Stimulated activated CD8-positive, alpha-beta memory T cell treated with anti-CD3 and anti-CD28 coated beads, Interleukin-4, amount 100 ng/mL, for 1 hour (primary cell): ENCODE measurements around the gene LIPI.
"Not testable (repeated sequence)": the region's sequence is repeated elsewhere in the genome, so short reads cannot be mapped to it uniquely, and the experiment has no call there.

Experiments used
- DNase-seq, 2 donors: peaks; one replicate each; pipeline ENCODE4 v3.0.0-alpha.2; 2020; ENCODE audit warnings: low read depth in 2 of 2, low spot score in 1 of 2

Gene LIPI

DNA sequence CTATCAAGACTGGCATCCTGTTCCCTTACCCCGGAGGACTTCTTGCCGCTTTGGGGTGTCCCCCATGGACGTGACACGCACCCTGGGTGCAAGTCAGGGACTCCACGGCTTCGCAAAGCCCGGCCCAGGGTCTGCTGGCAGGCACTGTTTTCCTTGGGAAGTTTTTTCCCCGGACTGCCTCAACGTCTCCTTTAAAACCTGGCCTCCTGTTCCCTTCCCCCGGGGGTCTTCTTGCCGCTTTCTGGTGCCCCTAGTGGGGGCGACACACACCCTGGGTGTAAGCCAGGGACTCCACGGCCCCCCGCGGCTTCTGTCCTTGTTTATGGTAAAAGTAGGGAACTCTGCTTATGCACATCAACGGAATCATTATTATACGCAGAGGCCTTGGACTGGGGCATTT lies 136.6 kb downstream of the LIPI start:
- DNase-seq, result no peak

DNA sequence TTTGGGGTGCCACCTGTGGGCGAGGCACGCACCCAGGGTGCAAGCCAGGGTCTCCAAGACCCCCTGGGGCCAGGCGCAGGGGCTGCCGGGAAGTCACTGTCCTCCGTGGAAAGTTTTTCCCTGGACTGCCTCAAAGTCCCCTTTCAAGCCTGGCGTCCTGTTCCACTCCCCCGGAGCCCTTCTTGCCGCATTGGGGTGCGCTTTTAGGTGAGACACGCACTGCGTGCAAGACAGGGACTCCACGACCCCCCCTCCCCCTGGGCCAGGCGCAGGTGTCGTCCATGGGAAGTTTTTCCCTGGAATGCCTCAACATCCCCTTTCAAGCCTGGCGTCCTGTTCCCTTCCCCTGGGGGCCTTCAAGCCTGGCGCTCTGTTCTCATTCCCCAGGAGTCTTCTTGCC lies 137.1 kb downstream of the LIPI start:
- DNase-seq, result no peak

DNA sequence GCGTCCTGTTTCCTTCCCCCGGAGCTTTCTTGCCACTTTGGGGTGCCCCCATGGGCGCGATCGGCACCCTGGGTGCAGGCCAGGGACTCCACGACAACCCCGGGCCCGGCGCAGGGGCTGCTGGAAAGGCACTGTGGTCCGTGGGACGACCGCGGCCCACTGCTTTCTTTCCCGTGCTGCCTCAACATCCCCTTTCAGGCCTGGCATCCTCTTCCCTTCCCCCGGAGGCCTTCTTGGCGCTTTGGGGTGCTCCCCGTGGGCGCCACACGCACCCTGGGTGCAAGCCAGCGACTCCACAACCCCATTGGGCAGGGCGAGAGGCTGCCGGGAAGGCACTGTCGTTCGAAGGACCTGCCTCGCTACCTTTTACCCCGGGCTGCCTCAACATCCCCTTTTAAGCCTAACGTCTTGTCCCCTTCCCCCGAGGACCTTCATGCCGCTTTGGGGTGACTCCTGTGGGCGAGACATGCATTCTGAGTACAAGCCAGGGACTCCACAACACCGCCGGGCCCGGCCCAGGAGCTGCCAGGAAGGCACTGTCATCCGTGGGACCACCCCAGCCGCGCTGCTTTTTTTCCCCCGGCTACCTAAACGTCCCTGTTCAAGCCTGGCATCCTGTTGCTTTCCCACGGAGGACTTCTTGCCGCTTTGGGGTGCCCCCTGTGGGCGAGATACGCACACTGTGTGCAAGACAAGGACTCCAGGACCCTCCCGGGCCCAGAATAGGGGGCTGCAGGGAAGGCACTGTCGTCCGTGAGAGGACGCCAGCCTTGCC lies 137.8 kb downstream of the LIPI start:
- DNase-seq, result no peak

DNA sequence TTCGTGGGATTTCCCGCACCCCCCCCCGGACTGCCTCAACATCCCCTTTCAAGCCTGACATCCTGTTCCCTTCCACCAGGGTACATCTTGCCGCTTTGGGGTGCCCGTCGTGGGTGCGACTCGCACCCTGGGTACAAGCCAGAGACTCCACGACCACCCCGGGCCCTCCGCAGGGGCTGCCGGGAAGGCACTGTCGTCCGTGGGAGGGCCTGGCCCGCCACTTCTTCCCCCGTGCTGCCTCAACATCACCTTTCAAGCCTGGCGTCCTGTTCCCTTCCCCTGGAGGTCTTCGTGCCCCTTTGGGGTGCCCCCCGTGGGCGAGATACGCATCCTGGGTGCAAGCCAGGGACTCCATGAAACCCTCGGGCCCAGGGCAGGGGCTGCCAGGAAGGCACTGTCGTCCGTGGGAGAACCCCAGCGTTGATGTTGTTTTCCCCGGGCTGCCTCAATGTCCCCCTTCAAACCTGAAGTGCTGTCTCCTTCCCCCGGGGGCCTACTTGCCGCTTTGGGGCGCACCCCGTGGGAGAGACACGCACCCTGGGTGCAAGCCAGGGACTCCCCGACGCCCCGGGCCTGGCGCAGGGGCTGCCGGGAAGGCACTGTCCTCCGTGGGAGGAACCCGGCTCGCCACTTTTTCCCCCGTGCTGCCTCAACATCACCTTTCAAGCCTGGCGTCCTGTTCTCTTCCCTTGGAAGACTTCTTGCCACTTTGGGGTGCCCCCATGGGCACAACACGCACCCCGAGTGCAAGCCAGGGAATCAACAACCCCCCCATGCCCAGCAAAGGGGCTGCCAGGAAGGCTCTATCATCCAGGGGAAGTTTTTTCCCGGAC lies 138.6 kb downstream of the LIPI start:
- no peak for DNase-seq

DNA sequence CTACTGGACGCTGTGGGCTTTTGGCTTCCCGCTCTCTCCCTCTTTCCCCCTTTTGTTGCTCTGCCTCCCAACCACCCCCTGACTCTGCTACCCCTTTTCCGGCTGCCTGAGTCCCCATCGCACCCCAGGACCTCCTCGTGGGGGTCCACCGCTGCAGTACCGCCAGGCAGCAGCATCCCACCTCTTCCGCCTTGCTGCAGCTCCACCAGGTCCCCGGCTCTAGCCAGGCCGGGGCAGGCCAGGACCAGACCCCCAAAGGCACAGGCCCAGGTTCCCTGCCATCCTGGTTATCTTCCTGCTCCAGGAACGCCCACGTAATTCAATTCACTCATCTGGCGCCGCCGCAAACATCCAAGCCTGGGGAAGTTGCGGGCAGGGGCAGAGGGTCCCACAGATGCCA lies 139.8 kb downstream of the LIPI start:
- no peak for DNase-seq

DNA sequence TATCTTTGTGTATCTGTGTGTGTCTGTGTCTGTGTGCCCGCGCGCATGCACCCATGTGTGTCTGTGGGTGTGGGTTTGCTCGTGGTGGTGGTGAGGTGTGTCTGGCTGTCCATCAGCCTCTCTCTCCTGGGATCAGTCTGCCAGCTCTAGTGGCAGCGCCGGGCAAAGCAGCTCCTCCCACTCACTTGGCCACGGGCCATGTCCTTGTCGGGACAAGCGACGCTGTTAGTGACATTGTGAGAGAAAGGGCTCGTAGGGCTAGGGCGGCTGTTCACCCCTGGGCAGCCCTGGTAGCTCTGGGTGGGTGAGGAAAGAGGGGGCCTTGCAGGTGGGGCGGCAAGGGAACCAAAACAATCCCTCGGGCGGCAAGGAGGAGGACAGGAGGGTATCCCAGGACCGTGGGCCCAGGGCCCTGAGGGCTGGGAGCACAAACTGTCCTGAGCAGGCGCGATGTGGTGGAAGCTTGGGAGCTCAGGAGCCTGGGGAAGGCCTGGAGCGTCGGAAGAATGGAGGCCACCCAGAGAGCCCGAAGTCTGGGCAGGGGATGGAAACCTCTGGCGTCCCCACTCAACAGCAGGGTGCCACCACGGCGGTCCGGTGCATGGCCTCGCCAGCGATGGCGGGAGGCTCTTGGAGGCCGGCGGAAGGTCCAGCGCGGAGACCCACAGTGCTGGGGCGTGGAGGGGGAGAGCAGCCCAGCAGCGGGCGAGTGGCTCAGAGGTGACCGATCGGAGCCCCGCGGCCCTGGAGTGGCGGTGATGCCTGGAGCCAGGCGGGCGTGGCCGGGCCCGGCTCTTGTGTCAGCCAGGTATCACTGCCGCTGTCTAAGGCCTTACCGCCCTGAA lies 140.5 kb downstream of the LIPI start:
- no peak for DNase-seq

DNA sequence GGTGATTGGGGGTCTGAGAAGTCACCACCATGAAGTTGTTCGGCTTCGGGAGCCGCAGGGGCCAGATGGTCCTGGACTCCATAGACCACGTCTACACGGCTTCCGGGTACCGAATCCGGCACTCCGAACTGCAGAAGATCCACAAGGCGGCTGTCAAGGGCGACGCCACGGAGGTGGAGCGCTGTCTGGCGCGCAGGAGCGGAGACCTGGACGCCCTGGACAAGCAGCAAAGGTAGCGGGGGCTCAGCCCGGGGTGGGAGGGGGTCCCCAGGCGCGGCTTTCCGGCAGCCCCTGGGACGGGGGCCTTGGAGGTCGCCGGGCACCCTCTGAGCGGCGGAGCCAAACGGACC lies 146.5 kb downstream of the LIPI start:
- DNase-seq, result no peak

DNA sequence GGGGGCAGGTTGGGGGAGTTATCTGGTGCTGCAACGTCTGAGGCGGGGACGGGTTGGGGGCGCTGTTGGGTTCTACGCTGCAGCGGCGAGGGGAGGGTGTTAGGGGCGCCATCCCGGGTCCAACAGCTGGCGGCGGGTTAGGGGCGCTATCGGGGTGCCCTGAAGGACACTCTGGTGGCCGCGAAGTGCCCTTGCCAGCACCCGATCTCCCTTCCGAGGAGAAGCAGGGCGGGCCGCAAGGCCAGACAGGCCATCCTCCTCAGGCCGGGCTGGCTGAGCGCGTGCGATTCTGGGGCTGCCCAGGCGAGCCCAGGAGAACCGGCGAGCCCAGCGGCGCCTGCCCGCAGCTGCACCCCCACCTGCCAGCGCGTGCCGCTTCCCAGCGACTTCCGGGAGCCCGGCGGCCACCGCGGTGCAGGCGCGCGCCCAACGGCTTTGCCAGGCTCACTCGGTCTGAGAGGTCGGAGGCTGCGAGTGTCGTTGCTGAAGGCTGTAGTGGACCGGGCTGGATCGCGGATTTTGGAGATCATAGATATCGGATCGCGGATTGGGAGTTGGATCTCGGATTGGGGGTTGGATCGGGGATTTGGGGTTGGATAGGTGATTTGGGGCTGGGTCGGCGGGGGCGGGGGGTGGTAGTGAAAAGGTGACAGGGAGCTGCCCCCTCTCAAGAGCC lies 147.0 kb downstream of the LIPI start:
- not testable (repeated sequence) for DNase-seq

DNA sequence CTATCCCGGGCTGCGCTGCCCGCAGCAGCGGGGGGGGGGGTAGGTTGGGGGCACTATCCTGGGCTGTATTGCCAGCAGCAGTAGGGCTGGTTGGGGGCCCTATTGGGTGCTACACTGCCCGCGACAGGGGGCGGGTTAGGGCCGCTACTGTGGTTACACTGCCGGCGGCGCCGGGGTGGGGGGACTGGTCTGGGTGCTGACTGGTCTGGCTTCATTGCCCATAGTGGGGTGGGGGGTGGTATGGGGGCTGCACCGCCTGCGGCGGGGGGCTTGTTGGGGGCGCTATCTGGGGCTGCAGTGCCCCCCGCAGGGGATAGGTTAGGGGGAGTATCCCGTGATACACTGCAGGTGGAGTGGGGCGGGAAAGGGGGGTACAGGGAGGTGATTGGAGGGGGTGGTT lies 148.1 kb downstream of the LIPI start:
- not testable (repeated sequence) for DNase-seq

DNA sequence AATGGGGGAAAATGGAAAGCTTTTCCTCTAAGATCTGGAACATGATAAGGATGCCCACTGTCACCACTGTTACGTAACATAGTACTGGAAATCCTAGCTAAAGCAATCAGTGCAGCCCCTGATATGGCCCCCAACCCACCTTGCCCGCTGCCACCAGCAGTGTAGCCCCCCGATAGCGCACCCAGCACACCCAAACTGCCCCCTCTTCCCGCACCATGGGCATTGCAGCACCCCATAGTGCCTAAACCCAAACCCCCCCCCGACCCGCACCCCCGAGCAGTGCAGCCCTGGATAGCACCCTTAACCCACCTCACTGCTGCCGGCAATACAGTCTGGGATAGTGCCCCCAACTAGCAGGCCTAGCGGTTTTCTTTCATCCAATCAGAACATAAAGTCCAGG lies 148.9 kb downstream of the LIPI start:
- DNase-seq, result not testable (repeated sequence)

DNA sequence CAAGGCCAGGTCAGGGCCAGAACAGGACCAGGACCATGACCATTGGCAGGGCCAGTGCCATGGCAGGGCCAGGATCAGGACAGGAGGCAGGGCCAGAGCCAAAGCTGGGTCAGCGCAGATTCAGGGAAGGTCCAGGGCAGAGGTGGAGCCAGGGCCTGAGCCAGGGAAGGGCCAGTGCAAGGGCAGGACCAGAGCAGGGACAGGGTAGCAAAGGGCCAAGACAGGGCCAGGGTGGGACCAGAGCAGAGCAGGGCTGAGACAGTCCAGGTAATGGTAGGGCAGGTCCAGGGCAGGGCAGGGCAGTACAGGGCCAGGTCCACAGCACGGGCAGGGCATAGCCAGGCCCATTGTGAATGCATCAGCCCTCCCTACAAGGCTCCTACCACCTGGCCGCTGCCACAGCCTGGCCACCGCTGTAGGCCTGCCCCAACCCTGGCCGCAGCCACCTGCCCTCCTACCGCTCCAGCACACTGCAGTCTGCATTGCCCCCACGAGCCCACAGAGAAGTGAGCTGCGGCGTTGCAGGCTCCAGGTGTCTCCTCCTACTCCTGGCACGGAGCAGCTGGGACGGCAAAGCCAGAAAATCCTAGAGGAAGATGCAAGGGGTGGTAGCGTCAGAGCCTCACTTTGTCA lies 151.6 kb downstream of the LIPI start:
- DNase-seq, result not testable (repeated sequence)
